T-helper 17 cell (primary cell): ENCODE data around the gene GSDMA. TPM values are rescaled to one million over a fixed set of nuclear protein-coding genes. Genes with fewer than 3 reads are reported as not detected.

Experiments
- ATAC-seq: fragments of 150-1000 bp; cut with Tn5 transposase; 2 replicates; pipeline ENCODE4 v1.10.0; 2021; ENCODE audit warnings: mild to moderate bottlenecking, moderate library complexity
- DNase-seq, 3 donors: peaks; one replicate each; pipeline versions ENCODE4 v3.0.0 to v3.0.0-alpha.2; 2020 to 2021
- H3K9me3 ChIP-seq: one replicate; pipeline ENCODE4 v1.7.0; 2013; ENCODE audit warnings: low read length, mild to moderate bottlenecking; ENCODE audit not compliant: control insufficient read depth, poor library complexity, severe bottlenecking
- H3K27ac Mint-ChIP-seq: one replicate; pipeline ENCODE4 v1.8.0; 2022; ENCODE audit warnings: mild to moderate bottlenecking, moderate library complexity, mixed read lengths
- H3K27me3 Mint-ChIP-seq: one replicate; pipeline ENCODE4 v1.8.0; 2022; ENCODE audit warnings: mixed read lengths
- H3K36me3 Mint-ChIP-seq: one replicate; pipeline ENCODE4 v1.8.0; 2022; ENCODE audit warnings: low read depth, mixed read lengths
- H3K4me1 Mint-ChIP-seq: one replicate; pipeline ENCODE4 v1.8.0; 2022; ENCODE audit warnings: mild to moderate bottlenecking, mixed read lengths
- H3K4me3 Mint-ChIP-seq: one replicate; pipeline ENCODE4 v1.8.0; 2022; ENCODE audit warnings: mild to moderate bottlenecking, moderate library complexity, mixed read lengths
- total RNA-seq, 4 donors: library from RNA in 2 of 4; stranded (reverse) in 2 of 4; gene quantifications; one replicate each; pipeline ENCODE4 v1.2.3 and lab custom pipeline; 2022 to 2026

The GSDMA gene
- total RNA-seq (under 1 TPM in 1 of 2 donors, not detected in 1; 0.26 TPM), total RNA-seq (lab: John Stamatoyannopoulos, UW) (0.30 to 0.81 reads per million in 2 donors)

GRCh38 chr17:39962642-39963220 lies at the start of gene GSDMA:
Gene GSDMA (plus strand): TSS chr17:39963004. CDS start chr17:39965688, 2,684 bp downstream.
- Mint-ChIP-seq H3K4me1 (peaks cover 23% of the 10 kb centered on the region), H3K4me3 (peak within 1 kb of the TSS; percentile 53), H3K36me3 (no peaks in the 10 kb centered on the region), H3K27ac (peak within 1 kb of the TSS; percentile 62), H3K27me3 (peaks cover 6% of the 10 kb centered on the region)
- no peak for DNase-seq
- no peaks in the 10 kb centered on the region for H3K9me3 ChIP-seq
- no peak for ATAC-seq

- peak overlapping the region; percentile 62 for H3K27ac Mint-ChIP-seq
Observed at GRCh38 chr17:39913989-39914388, 48.8 kb upstream of the GSDMA start.

DNA sequence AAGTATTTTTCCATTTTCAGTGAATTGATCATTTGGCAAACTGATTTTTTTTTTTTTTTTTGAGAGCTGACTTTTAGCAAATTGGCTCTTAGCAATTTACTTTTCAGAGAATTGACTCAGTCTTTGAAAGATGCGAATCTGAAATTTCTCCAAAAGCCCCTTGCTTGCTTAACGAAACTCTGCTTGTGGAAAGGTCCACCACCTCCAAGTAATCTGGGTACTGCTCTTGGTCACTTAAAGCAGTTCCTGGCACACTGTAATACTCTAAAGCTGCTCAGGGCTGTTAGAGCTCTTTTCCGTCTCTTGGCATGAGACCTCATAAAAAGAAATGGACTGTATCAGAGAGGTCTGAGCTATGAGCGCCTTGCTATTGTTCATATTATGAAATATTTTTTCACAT lies 47.2 kb upstream of the GSDMA start:
- ATAC-seq (no peak), DNase-seq (no peak)
- no peak overlapping the region for H3K4me3 Mint-ChIP-seq
- no peaks in the 10 kb centered on the region for H3K27me3 Mint-ChIP-seq
- no peak overlapping the region for H3K27ac Mint-ChIP-seq
- peaks cover 14% of the 10 kb centered on the region for H3K36me3 Mint-ChIP-seq
- no peaks in the 10 kb centered on the region for H3K9me3 ChIP-seq
- peaks cover 17% of the 10 kb centered on the region for H3K4me1 Mint-ChIP-seq

More at GRCh38 chr17:39913989-39914388, 48.8 kb upstream of the GSDMA start:
- DNase-seq (no peak), ATAC-seq (no peak)
- H3K9me3 ChIP-seq, result no peaks in the 10 kb centered on the region
- peaks cover 16% of the 10 kb centered on the region for H3K36me3 Mint-ChIP-seq
- H3K4me1 Mint-ChIP-seq, result peaks cover 15% of the 10 kb centered on the region
- no peaks in the 10 kb centered on the region for H3K27me3 Mint-ChIP-seq
- H3K4me3 Mint-ChIP-seq, result no peak overlapping the region

GRCh38 chr17:39916918-39917317 lies 45.9 kb upstream of the GSDMA start:
- DNase-seq (no peak), ATAC-seq (no peak)
- H3K9me3 ChIP-seq, result no peaks in the 10 kb centered on the region
- no peaks in the 10 kb centered on the region for H3K27me3 Mint-ChIP-seq
- no peak overlapping the region for H3K4me3 Mint-ChIP-seq
- peaks cover 8% of the 10 kb centered on the region for H3K36me3 Mint-ChIP-seq
- peaks cover 29% of the 10 kb centered on the region for H3K4me1 Mint-ChIP-seq
- no peak overlapping the region for H3K27ac Mint-ChIP-seq

- peak overlapping the region; percentile 61 for H3K4me3 Mint-ChIP-seq
- ATAC-seq (no peak), DNase-seq (no peak)
- peak overlapping the region; percentile 76 for H3K27ac Mint-ChIP-seq
- H3K4me1 Mint-ChIP-seq, result peaks cover 39% of the 10 kb centered on the region
- H3K27me3 Mint-ChIP-seq, result no peaks in the 10 kb centered on the region
- no peaks in the 10 kb centered on the region for H3K9me3 ChIP-seq
- peaks cover 5% of the 10 kb centered on the region for H3K36me3 Mint-ChIP-seq
Observed at GRCh38 chr17:39919087-39919683, 43.6 kb upstream of the GSDMA start.

- no peaks in the 10 kb centered on the region for H3K27me3 Mint-ChIP-seq
- H3K4me3 Mint-ChIP-seq, result peak overlapping the region; percentile 77
- H3K36me3 Mint-ChIP-seq, result peaks cover 3% of the 10 kb centered on the region
- ATAC-seq (peak; percentile 82), DNase-seq (peak in 2 of 3 donors; percentile 24 to 25)
- peak overlapping the region; percentile 90 for H3K27ac Mint-ChIP-seq
- H3K4me1 Mint-ChIP-seq, result peaks cover 47% of the 10 kb centered on the region
- H3K9me3 ChIP-seq, result no peaks in the 10 kb centered on the region
Observed at GRCh38 chr17:39920218-39921210, 42.3 kb upstream of the GSDMA start.

GRCh38 chr17:39921323-39921722 lies 41.5 kb upstream of the GSDMA start:
- H3K4me1 Mint-ChIP-seq, result peaks cover 54% of the 10 kb centered on the region
- no peak for DNase-seq
- ATAC-seq, result peak; percentile 29
- H3K36me3 Mint-ChIP-seq, result peaks cover 5% of the 10 kb centered on the region
- H3K9me3 ChIP-seq, result no peaks in the 10 kb centered on the region
- peak overlapping the region; percentile 77 for H3K4me3 Mint-ChIP-seq
- no peaks in the 10 kb centered on the region for H3K27me3 Mint-ChIP-seq
- H3K27ac Mint-ChIP-seq, result peak overlapping the region; percentile 90

DNA sequence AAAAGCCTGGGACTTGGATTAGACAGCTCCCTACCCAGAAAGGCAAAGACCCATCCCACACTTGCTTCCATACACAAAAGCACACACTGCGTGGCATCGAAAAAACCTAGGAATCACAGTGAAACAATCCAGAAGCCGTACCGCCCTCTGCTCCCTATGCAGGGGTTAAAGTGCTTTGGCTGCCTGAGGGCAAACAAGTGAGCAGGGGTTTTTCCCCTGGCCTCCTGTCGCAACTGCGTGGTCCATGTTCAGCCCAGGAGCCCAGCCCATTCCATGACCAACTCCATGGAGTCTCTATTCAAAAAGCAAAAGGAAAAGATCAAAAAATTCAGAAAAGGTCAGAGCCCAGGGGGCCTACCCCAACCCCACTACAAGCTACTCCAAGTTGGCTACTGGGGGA lies 40.8 kb upstream of the GSDMA start:
- DNase-seq, result no peak
- no peaks in the 10 kb centered on the region for H3K27me3 Mint-ChIP-seq
- peaks cover 5% of the 10 kb centered on the region for H3K36me3 Mint-ChIP-seq
- no peak for ATAC-seq
- H3K4me1 Mint-ChIP-seq, result peaks cover 54% of the 10 kb centered on the region
- no peaks in the 10 kb centered on the region for H3K9me3 ChIP-seq
- H3K4me3 Mint-ChIP-seq, result no peak overlapping the region
- peak overlapping the region; percentile 90 for H3K27ac Mint-ChIP-seq

DNA sequence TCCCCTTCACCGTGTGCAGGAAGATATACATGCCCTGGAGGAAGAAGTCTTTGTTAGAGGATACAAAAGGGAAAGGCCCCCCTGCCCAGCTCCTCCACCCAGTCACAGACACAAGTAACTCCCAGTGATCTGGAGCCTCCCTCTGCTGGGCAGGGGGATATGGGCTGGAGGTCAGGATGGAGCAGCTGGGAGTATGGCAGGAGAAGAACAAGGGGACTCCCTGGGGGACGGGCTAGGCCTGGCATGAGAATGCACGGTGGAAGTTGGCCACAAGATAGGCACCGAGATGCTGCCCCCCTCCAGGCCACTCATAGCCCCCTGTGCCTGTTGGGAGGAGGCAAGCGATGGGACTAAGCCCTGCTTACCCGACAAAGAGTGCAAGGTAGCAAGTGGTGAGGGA lies 39.6 kb upstream of the GSDMA start:
- peaks cover 55% of the 10 kb centered on the region for H3K4me1 Mint-ChIP-seq
- peak overlapping the region; percentile 97 for H3K27ac Mint-ChIP-seq
- H3K4me3 Mint-ChIP-seq, result peak overlapping the region; percentile 70
- ATAC-seq (no peak), DNase-seq (no peak)
- peaks cover 7% of the 10 kb centered on the region for H3K36me3 Mint-ChIP-seq
- H3K9me3 ChIP-seq, result no peaks in the 10 kb centered on the region
- H3K27me3 Mint-ChIP-seq, result no peaks in the 10 kb centered on the region

- peak overlapping the region; percentile 94 for H3K4me3 Mint-ChIP-seq
- H3K4me1 Mint-ChIP-seq, result peaks cover 51% of the 10 kb centered on the region
- H3K27ac Mint-ChIP-seq, result peak overlapping the region; percentile 97
- ATAC-seq, result no peak
- H3K27me3 Mint-ChIP-seq, result no peaks in the 10 kb centered on the region
- H3K9me3 ChIP-seq, result no peaks in the 10 kb centered on the region
- peaks cover 7% of the 10 kb centered on the region for H3K36me3 Mint-ChIP-seq
- DNase-seq, result no peak
Observed at GRCh38 chr17:39923836-39924690, 38.7 kb upstream of the GSDMA start.

DNA sequence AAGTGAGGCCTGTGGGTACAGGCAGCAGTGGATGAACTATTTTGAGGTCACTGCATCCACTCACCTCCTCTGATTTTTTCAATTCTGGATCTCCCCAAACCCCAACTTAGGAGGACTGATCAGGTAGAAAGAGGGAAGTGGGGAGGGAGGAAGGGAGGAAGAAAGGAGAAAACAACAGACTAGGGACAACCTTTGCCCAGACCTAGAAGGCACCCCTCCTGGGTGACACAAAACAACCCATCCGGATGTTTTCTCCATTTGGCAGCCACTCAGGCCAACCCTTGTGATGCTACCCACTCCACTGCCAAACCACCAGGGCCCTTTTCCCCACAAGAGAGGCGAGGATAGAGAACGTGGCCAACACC lies 38.1 kb upstream of the GSDMA start:
- Mint-ChIP-seq H3K36me3 (peaks cover 7% of the 10 kb centered on the region), H3K4me3 (peak overlapping the region; percentile 94), H3K27ac (peak overlapping the region; percentile 97), H3K4me1 (peaks cover 51% of the 10 kb centered on the region), H3K27me3 (no peaks in the 10 kb centered on the region)
- H3K9me3 ChIP-seq, result no peaks in the 10 kb centered on the region
- DNase-seq (no peak), ATAC-seq (no peak)

GRCh38 chr17:39925282-39926134 lies 37.3 kb upstream of the GSDMA start:
- peaks cover 7% of the 10 kb centered on the region for H3K36me3 Mint-ChIP-seq
- H3K4me1 Mint-ChIP-seq, result peaks cover 47% of the 10 kb centered on the region
- H3K9me3 ChIP-seq, result no peaks in the 10 kb centered on the region
- peak overlapping the region; percentile 97 for H3K27ac Mint-ChIP-seq
- ATAC-seq (no peak), DNase-seq (no peak)
- H3K27me3 Mint-ChIP-seq, result no peaks in the 10 kb centered on the region
- peak overlapping the region; percentile 94 for H3K4me3 Mint-ChIP-seq
